ENCODE results near the gene KLF13.
A peak's percentile ranks its signal among the peaks of the same experiment; 100 is the strongest.

Gene KLF13

DNA sequence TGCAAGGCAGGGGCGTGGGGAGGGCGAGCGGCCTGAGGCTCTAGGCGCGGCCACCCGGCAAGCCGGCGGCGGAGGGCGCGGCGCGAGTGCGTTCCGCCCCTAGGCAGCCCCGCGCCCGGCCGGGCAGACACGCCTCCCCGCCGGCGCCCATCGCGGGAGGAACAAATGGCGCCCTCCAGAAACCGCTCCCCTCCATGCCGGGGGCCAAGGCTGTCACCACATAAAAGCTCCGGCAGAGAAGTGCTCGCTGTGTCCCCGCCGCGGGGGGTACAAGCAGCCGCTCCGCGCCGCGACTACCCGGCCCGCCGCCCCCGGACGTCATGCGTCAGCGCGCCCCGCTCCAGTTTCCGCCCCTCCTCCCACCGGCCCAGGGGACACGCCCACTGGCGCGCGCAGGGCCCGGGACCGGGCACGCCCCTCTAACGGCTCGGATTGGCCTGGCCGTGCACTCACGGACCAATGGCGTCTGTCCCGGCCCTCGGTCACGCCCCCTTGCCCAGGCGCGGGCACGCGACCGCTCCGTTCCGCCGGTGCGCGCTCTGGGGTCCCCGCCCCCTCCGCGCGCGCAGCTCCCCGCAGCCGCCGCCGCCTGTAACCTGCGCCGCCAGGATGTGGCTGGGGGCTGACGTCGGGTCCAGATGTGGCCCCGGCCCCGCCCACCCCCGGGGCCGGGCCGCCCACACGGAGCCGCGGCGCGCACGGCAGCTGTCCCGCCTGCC is at the start of gene KLF13:
Gene KLF13, plus strand, starts transcription at position 680 of the 719 bp plus-strand sequence. CDS start 378 bp downstream, outside the sequence.
- peak; percentile 95 for DNase-seq (ENCODE audit: low spot score)

DNA sequence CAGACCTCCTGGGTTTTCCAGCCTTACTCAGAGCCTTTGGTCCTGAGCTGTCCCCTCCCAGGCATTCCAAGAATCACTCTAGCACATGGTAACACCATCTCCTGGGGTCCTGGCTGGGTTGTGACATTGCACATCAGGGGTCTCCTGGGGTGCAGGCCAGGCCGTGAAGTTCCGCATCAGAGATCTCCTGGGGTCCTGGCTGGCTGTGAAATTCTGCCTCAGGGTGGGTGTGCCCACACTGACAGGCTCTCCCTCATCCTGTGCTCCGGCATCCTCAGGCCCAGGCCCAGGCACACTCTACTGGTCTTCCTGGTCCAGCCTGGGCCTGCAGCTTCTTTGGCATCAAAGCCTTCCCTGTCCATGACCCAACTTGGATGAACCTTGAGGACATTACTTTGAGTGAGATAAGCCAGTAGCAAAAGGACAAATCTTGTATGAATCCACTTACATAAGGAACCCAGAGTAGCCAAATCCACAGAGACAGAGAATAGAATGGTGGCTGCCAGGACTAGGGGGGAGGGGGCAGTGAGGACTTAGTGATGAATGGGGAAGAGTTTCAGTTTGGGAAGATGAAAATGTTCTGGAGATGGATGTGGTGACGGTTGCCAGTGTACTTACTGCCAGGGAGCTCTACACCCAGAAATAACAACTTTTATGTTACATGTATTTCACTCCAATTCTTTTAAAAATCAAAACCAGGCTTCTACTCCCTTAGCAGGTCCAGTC is 49.1 kb upstream of the KLF13 start:
- no peak for DNase-seq (ENCODE audit: low spot score)

DNA sequence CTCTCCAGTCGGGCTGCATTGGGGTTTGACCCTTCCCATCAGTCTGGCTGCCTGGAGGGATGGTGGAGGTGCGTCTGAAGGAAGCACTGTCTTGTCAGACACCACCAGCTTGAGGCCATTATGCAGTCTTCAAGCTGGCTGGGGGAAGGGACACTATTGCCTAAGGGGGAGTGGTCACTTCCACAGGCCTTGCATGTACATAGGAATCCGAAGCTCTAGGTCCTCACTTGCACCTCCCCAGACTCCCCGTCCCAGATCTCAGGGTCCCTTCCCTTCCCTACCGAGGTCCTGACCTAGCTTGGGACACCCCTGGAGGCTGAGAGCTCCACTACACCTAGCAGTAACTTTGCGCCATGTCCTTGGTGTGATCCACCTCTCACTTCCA is 48.6 kb upstream of the KLF13 start:
- DNase-seq (ENCODE audit: low spot score): no peak

DNA sequence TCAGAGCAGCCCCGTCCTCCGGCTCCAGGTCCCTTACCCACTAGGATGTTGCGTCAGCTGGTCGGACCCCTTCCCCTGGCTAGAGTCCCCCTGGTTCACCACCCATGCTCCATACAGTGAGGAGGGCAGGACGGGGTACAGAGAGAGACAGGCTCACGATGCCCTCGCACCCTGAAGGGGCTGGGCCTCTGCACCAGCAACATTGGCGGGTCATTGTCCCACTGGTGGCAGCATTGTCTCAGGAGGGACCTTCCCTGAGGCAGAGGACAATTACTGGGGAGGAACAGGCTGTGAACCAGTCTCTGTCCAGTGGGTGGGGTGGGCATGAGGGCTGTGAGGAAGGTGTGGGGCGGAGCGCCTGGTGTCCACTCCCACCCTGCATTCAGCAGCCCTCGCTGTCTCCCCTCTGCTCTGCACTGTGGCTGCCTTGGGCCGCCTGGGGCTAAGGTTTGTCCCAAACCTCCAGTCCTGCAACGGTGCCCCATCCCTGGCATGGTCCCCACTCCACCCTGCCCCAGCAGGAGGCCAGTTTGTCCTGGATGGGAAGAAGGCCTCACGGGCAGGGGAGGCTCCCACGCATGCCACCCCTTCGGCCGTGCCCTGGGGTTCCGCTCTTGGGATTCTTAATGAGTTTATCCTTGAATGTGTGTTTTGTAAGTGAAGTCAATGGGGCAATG is 48.0 kb upstream of the KLF13 start:
- DNase-seq (ENCODE audit: low spot score): no peak

DNA sequence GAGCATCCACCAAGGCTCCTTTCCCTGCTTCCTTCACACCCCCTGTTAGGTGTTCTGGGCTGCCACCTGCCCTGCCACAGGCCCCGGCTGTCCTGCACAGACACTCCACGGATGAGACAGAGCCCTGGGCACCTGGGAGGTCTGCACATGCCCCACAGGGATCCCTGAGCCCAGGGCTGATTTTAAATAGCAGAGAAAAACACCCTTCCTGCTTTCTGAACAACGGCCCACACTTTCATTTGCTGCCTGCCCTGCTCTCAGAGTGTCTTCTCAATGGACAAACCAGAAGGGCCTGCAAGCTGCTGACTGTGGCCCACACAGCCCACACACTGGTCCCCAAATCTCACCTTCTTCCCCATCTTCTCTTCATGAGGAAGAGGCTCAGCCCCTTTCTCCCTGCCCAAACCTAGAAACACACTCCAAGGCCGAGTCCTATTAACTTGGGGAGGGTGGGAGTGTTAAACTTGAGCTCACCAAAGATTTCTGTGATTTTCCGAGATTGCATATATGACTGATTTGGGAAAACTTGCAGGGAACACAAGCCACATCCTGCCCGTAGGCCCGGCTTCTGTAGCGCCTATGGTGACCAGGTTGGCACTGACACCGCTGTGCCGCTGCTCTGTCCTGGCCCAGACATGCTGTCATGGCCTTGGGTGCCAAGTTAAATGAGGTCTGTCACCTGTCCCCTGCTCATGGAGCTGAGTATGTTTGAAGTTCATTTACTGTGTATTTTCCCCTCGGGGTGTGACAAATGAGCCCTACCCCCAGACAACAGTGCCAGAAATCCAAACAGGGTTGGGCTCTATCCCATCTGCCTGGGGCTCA is 47.2 kb upstream of the KLF13 start:
- DNase-seq (ENCODE audit: low spot score): no peak

DNA sequence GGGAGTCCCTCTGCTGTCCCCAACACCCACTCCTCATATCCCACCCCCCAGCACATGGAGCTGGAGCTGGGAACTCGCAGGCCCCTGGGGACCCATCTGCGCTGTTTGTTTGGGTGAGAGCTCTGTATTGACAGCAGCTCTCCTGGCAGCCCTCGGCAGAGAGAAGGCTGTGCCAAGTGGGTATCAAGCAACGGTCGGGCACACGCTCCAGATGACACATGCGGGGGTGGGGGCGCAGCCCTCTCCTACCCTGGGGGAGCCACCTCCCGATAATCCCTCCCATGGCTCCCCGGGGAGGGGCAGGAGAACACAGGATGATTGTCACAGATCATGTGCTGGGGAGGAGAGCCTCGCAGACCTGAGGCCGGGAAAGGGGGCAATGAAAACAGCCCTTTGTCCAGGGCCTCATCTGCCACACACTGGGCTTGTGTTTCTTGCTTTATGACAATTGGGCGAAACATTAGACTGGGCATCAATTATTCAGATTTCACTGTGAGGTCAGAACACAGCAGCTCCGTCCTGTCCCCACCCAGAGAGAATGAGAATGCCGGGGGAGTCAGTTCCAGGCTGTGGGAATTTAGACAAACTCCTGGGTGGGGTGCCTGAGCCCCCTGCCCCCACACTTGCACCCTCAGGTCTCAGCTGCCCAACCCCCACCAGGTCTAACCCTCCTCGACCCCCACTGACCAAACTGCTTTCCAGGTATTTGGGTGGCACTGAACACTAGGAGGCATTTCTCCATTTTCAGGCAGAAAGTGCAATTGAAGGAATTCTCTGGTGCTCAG is 46.4 kb upstream of the KLF13 start:
- no peak for DNase-seq (ENCODE audit: low spot score)

DNA sequence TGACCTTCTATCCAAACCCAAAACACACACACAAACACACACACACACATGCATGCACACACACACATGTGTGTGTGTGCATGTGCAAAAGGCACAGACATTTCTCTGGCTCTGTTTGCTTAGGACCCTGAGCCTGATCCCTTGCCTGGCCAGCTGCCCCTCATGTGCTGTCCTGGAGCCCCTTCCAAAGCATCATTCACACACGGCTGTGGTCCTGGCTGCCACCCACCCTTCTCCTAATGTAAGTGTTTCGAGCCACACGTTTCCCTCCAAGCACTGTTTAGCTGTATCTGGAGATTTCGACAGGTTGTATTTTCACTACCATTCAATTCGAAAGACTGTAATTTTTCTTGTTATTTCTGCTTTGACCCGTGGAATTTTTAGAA is 45.8 kb upstream of the KLF13 start:
- no peak for DNase-seq (ENCODE audit: low spot score)

DNA sequence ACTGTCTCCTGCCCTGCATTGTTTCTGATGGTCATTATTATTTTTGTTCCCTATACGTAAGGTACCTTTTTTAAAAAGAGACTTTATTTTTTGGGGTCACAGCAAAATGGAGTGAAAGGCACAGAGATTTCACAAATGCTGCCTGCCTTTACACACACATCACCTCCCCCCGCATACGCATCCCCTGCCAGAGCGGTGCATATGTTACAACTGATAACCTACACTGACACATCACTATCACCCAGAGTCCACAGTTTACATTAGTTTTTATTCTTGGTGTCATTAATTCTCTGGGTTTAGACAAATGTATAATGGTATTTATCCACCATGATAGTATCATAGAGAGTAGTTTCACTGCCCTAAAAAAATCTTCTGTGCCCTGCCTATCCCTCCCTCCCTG is 43.6 kb upstream of the KLF13 start:
- no peak for DNase-seq (ENCODE audit: low spot score)

DNA sequence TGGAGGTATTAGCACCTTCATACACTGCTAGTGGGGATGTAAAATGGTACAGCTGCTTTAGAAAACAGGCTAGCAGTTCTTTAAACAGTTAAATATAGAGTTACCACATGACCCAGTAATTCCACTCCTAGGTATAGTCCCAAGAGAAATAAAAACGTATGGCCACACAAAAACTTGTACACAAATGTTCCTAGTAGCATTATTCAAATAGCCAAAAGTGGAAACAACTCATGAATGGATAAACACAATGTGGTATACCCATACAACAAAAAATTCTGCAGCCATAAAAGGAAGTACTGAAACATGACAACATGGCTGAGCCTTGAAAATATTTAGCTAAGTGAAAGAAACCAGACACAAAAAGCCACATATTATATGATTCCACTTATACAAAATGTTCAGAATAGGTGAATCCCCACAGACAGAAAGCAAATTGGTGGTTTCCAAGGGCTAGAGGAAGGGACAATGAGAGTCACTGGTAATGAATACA is 40.8 kb upstream of the KLF13 start:
- DNase-seq (ENCODE audit: low spot score): no peak

DNA sequence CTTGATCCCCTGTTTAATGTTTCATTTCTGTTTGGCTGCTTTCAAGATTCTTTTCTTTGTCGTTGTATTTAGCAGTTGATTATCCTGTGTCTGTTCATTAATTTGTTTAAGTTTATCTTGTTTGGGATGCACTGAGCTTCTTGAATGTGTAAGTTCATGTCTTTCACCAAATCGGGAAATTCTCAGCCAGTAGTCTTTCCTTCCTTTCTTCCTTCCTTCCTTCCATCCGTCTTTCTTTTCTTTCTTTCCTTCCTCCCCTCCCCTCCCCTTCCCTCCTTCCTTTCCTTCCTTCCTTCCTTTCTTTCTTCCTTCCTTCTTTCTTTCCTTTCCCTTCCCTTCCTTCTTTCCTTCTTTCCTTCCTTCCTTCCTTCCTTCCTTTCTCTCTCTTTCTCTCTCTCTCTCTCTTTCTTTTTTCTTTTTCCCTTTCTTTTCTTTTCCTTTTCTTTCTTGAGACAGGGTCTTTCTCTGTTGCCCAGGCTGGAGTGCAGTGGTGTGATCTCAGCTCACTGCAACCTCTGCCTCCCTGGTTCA is 35.5 kb upstream of the KLF13 start:
- no peak for DNase-seq (ENCODE audit: low spot score)

DNA sequence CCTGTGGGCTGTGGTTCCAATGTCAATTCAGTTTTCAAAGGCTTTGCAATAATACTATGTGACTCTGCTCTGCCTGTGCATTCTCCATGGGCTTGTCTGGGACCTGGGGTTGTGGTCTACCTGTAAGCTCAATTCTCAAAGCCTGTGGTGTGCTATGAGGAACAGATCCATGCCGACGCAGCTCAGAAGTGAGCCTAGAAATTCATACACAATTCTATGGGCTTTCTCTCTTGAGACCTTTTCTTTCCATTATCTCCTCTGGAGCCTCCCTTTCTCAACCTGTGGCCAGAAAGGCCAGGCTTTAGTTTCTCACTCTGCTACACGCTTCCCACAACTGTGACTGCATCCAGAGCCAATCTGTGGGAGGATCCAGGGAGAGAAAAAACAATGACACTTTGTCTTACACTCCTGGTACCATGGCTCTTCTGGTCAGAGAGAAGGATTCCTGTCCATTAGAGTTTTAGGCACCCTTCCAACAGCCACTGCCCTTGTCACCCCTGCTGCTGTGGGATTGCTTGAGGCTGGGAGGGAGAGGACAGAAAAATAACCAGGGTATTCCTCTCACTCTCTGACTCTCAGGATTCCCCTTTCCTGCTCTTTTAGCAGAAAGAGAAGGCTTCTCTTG is 34.1 kb upstream of the KLF13 start:
- no peak for DNase-seq (ENCODE audit: low spot score)

DNA sequence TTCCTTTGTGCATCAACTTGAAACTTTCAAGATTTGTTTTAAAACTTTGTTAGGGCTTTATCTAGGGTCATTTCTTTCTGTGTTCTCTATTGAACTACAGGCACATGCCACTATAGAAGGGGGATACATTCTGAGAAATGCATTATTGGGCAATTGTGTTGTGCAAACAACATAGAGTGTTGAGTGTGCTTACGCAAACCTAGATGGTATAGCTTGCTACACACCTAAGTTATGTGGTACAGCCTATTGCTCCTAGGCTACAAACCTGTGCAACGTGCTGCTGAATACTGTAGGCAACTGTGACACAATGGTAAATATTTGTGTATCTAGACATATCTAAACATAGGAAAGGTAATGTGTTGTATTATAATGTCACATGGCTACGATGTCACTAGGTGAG is 33.0 kb upstream of the KLF13 start:
- DNase-seq (ENCODE audit: low spot score): no peak

DNA sequence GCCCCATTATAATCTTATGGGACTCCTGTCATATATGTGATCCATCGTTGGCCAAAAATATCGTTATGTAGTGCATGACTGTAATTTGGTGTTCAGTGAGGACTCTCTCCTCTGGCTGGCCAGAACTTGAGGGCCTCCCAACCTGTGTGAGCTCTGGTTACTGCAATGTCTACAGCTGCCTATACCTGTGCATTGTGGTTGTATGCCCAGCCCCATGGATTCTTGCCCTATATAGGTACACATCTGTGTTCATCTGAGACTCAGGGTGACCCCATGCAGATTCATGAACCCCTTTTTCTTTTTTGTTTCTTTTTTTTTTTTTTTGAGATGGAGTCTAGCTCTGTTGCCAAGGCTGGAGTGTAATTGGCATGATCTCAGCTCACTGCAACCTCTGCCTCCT is 32.6 kb upstream of the KLF13 start:
- DNase-seq (ENCODE audit: low spot score): no peak

DNA sequence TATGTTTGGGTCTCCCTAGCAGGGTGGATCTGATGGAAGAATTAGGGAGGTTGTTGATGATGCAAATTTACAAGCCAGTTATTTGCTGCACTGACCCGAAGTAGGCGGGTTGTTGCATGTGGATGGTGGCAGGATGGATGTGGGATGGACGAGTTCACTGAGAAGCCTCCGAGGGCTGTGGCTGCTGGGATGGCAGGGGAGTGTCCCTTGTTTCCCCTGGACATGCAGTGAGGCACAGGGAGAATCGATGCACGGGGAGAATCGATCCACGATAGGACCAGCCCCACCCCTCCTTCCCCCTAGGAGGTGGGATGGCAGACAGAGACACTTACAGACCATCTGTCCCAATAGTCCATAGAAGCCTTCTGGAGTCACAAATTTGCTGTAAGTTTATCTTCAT is 31.0 kb upstream of the KLF13 start:
- no peak for DNase-seq (ENCODE audit: low spot score)

DNA sequence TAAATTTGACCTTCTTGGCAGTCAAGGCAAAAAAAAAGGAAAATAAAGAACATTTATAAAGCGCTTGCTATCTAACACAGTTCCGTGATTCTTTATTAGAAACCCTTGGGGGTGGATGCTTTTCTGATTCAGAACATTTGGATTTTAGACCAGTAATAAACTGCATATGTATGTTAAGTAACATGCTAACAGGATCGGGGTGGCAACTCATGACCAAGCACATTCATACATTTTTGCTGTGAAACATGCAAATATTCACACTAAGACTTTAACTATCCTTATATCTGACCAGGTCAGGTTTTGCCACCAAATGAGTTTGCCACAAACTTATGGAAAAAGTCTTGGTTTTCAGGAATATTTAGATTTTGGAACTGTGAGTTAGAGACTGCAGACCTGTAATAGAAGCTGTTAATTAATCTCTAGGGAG is 30.4 kb upstream of the KLF13 start:
- no peak for DNase-seq (ENCODE audit: low spot score)

DNA sequence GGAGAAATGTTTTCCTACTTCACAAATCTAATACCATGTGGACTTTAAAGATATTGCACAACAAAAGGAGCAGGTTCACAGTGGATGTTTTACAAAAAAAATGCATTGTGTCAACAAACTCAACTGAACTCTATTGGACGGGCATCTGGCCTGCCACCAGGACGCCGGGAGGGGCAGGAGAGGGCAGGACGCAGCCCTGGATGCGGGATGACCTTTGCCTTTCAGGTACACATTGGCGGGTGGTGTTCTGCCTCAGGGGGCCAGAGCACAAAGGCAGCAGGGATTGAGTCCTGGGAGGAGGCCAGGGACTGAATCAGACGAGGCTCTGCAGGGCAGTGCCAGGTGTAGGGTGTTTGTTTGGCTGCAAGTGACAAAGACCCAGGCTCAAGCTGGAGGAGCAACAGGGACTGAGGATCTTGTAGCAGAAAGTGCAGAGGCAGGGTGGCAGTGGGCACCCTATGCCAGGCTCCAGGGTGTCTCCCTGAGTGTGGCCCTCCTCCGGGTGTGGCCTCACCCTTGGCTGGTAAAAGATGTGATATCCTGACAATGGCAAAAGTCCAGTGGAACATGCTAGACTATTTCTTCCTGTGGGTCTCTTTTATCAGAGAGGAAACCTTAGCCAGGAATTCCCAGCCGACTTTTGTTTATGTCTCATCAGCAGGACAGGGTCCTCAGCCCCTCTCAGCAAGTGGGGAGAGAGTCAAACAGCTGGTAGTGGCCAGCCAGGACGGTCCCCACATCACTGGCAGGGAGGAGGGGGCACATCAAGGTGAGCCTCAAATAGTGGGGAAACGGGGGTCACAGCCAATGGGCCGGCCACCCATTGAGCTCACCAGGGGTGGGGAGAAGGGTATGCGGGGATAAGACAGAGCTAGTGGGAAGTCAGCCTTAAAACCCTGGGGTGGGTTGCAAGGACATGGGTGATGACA is 29.7 kb upstream of the KLF13 start:
- no peak for DNase-seq (ENCODE audit: low spot score)

DNA sequence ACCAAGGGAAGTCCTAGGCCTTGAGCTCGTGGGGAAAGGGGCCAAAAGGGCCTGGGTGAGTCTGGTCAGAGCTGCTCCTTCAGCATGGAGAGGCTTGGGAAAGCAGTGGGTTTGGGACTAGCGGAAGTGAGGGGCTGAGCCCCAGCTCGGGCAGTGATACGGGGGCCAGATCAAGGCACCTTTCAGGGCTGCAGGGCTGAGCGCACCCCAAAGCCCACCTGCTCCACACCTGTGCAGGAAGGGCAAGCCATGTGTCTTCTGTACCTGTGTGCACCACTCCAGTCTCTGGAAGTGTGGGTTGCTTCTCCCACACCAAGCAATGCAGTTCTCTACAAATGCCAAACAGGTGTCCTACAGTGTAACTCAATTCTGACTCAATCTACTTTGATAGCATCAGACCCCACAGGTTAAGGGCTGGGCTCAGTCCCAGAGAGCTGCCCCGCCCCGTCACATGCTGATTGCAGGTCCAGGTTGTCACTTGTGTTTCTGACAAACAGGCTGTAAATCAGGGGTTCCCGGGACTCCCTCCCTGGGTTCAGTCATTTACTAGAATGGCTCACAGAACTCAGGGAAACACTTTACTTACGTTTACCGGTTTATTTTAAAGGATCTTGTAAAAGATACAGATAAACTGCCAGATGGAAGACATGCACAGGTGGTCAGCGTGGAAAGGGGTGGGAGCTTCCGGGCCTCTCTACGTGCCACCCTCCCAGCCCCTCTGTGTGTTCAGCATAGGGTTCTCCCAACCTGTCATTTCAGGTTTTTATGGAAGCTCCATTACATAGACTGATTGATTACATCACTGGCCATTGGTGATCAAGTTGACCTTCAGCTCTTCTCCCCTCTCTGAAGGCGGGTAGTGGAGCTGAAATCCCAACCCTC is 28.8 kb upstream of the KLF13 start:
- no peak for DNase-seq (ENCODE audit: low spot score)

DNA sequence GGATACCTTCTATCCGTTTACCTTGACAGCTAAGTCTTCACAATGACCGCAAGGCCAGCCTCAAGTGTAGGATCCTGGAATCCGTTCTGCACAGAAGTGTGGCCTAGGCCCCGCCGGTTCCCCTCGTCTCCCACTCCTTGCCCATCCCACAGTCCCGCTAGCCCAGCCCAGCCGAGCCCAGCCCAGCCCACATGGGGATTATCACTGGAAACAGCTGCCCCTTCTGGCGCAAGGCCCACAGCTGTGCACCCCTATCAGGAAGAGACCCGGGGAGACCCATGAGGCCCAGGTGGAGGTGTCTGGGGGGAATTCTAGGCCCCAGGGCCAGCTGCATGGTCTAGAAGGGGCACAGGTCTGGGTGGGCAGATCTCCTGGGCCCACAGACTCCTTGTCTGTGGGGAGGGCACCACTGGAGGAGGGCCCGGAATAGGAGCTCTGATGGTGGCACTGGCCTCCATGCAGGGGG is 27.9 kb upstream of the KLF13 start:
- DNase-seq (ENCODE audit: low spot score): no peak
